ENCODE measurements around the gene ZNF213.

ZNF213 gene

GRCh38 chr16:3141781-3142311 lies 7.0 kb downstream of the ZNF213 start:
- no peak for DNase-seq (ENCODE audit: low read depth)
- no peak overlapping the region for H3K4me3 ChIP-seq (ENCODE audit: low read depth, low read length)
- TF ChIP-seq, protein P1, sequence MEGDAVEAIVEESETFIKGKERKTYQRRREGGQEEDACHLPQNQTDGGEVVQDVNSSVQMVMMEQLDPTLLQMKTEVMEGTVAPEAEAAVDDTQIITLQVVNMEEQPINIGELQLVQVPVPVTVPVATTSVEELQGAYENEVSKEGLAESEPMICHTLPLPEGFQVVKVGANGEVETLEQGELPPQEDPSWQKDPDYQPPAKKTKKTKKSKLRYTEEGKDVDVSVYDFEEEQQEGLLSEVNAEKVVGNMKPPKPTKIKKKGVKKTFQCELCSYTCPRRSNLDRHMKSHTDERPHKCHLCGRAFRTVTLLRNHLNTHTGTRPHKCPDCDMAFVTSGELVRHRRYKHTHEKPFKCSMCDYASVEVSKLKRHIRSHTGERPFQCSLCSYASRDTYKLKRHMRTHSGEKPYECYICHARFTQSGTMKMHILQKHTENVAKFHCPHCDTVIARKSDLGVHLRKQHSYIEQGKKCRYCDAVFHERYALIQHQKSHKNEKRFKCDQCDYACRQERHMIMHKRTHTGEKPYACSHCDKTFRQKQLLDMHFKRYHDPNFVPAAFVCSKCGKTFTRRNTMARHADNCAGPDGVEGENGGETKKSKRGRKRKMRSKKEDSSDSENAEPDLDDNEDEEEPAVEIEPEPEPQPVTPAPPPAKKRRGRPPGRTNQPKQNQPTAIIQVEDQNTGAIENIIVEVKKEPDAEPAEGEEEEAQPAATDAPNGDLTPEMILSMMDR (IDR thresholded peaks at IDR 0.05; ENCODE audit: control insufficient read depth, extremely low read depth, insufficient read depth), result no peak

- no peak overlapping the region for H3K4me3 ChIP-seq (ENCODE audit: low read depth, low read length)
- no peak for DNase-seq (ENCODE audit: low read depth)
- TF ChIP-seq, protein P1 (IDR thresholded peaks at IDR 0.05; ENCODE audit: control insufficient read depth, extremely low read depth, insufficient read depth), result no peak
Observed at GRCh38 chr16:3142327-3142726, 7.5 kb downstream of the ZNF213 start.

GRCh38 chr16:3142770-3143169 lies 7.9 kb downstream of the ZNF213 start:
- no peak for DNase-seq (ENCODE audit: low read depth)
- no peak overlapping the region for H3K4me3 ChIP-seq (ENCODE audit: low read depth, low read length)
- TF ChIP-seq, protein P1 (IDR thresholded peaks at IDR 0.05; ENCODE audit: control insufficient read depth, extremely low read depth, insufficient read depth), result no peak

DNA sequence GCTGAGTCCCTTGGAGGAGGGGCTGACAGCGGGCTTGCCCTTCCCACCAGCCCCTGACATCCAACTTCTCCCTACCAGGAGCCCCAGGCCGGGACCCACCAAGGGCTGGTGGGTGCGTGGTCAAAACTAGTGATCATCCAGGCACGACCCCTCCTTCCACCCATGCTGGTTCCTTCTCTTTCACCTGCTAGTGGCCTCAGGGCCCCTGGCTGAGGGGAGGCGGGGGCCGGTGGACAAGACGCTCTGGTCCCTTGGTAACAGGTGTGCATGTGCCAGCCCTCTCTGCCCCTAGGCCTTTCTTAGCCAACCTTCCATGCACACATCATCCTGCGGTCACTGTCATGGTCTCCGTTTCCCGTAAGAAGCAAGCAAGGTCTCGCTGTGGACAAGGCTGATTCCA lies 8.4 kb downstream of the ZNF213 start:
- TF ChIP-seq, protein P1 (IDR thresholded peaks at IDR 0.05; ENCODE audit: control insufficient read depth, extremely low read depth, insufficient read depth), result no peak
- DNase-seq (ENCODE audit: low read depth), result no peak
- no peak overlapping the region for H3K4me3 ChIP-seq (ENCODE audit: low read depth, low read length)

- TF ChIP-seq, protein P1 (IDR thresholded peaks at IDR 0.05; ENCODE audit: control insufficient read depth, extremely low read depth, insufficient read depth), result no peak
- DNase-seq (ENCODE audit: low read depth), result no peak
- no peak overlapping the region for H3K4me3 ChIP-seq (ENCODE audit: low read depth, low read length)
Observed at GRCh38 chr16:3143598-3144320, 8.9 kb downstream of the ZNF213 start.

DNA sequence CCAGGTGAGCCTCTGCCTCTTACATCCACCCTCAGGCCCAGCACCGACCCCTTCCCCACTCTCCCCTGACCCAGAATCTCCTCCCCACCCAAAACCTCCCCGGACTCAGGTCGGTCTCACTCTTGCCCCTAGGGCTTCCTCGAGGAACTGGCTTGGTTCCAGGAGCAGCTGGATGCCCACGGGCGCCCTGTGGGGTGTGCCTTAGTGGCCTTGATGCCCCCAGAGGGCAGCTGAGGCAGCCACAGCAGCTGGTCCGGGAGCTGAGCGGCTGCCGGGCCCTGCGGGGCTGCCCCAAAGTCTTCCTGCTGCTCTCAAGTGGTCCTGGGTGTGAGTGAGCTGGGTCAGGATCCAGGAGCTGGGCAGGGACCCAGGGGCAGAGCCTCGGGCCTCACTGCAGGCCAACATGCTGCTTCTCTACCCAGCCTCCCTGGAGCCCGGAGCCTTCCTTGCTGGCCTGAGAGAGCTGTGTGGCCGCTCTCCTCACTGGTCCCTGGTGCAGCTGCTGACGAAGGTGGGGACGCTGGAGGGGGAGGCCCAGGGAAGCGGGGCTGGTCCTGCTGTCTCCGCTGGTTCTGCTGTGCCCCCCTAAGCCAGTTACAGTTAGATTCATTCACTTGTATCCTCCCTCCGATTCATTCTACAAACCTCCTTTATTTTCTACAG lies 9.6 kb downstream of the ZNF213 start:
- TF ChIP-seq, protein P1 (IDR thresholded peaks at IDR 0.05; ENCODE audit: control insufficient read depth, extremely low read depth, insufficient read depth), result no peak
- no peak for DNase-seq (ENCODE audit: low read depth)
- H3K4me3 ChIP-seq (ENCODE audit: low read depth, low read length), result no peak overlapping the region
